Transverse colon (tissue), 4 donors: Measurements from ENCODE around the gene ARFGAP3.

Experiments
- CTCF ChIP-seq, 5 experiments: fragments of 200-600 bp in 3 of 5; fragments of 450-650 bp in 2 of 5; sonication (generic) in 3 of 5; IDR thresholded peaks; 1 replicate in 2 of 5; 2 replicates in 3 of 5; pipeline ENCODE4 v1.5.1; 2016 to 2017; ENCODE audit warnings: antibody characterized with exemption in 5 of 5, inconsistent platforms in 3 of 5, mild to moderate bottlenecking in 2 of 5, moderate library complexity in 1 of 5
- EP300 ChIP-seq: sonication (generic); formaldehyde crosslinking; IDR thresholded peaks from one replicate; pipeline ENCODE4 v1.6.1; 2017; ENCODE audit warnings: antibody characterized with exemption, low read depth
- POLR2A ChIP-seq: fragments of 450-650 bp; IDR thresholded peaks from one replicate; pipeline ENCODE4 v1.6.1; 2016; ENCODE audit warnings: antibody characterized with exemption, mild to moderate bottlenecking, moderate library complexity
- POLR2AphosphoS5 ChIP-seq, 3 donors: sonication (generic); formaldehyde crosslinking; IDR thresholded peaks; one replicate each; pipeline ENCODE4 v1.6.1; 2016; ENCODE audit warnings: antibody characterized with exemption in 3 of 3

- TF ChIP-seq POLR2A (no peak), CTCF (IDR thresholded peaks at IDR 0.05) (no peak), EP300 (no peak), POLR2AphosphoS5 (IDR thresholded peaks at IDR 0.05) (no peak)
These were observed 69.1 kb downstream of the ARFGAP3 start for GRCh38 chr22:42788021-42788420.
